Neural cell (in vitro differentiated cells): ENCODE measurements around the gene STXBP2. TPM values are rescaled to one million over a fixed set of nuclear protein-coding genes. Genes with fewer than 3 reads are reported as not detected.

Experiments used
- H2AFZ ChIP-seq: fragments of 200-600, 300-800 bp; sonication (generic), shearing (Covaris generic); 2 replicates; pipeline ENCODE4 v1.6.0; 2014; ENCODE audit warnings: low read depth, mild to moderate bottlenecking, antibody characterized with exemption, low read length, moderate library complexity
- H3F3A ChIP-seq: fragments of 200-600 bp; shearing (Covaris generic); 2 replicates; pipeline ENCODE4 v1.6.1; 2016; ENCODE audit warnings: mild to moderate bottlenecking, moderate library complexity, mixed read lengths, antibody characterized with exemption, low read length; ENCODE audit not compliant: insufficient read depth, poor library complexity, severe bottlenecking
- H3K27ac ChIP-seq: fragments of 200-600, 300-800 bp; sonication (generic), shearing (Covaris generic); 2 replicates; pipeline ENCODE4 v1.5.1; 2014; ENCODE audit warnings: mild to moderate bottlenecking, low read length, moderate library complexity
- H3K27me3 ChIP-seq: fragments of 300-800, 200-600 bp; sonication (generic), shearing (Covaris generic); 2 replicates; pipeline ENCODE4 v1.6.0; 2014; ENCODE audit warnings: mild to moderate bottlenecking, low read depth, low read length, moderate library complexity; ENCODE audit not compliant: insufficient read depth
- H3K36me3 ChIP-seq: fragments of 300-800, 200-600 bp; sonication (generic), shearing (Covaris generic); 2 replicates; pipeline ENCODE4 v1.5.1; 2014; ENCODE audit warnings: mild to moderate bottlenecking, antibody characterized with exemption, low read length, moderate library complexity; ENCODE audit not compliant: insufficient read depth
- H3K4me2 ChIP-seq: fragments of 300-800, 200-600 bp; sonication (generic), shearing (Covaris generic); 2 replicates; pipeline ENCODE4 v1.6.0; 2014; ENCODE audit warnings: mild to moderate bottlenecking, low read length
- H3K4me3 ChIP-seq: fragments of 300-800, 200-600 bp; sonication (generic), shearing (Covaris generic); 2 replicates; pipeline ENCODE4 v1.5.1; 2014; ENCODE audit warnings: mild to moderate bottlenecking, low read length, moderate library complexity
- H3K79me2 ChIP-seq: fragments of 200-600 bp; shearing (Covaris generic); replicated peaks from 2 replicates; pipeline ENCODE4 v1.6.0; 2014; ENCODE audit warnings: mild to moderate bottlenecking, low read length, moderate library complexity; ENCODE audit not compliant: insufficient read depth
- H3K9ac ChIP-seq: fragments of 300-800, 200-600 bp; sonication (generic), shearing (Covaris generic); 2 replicates; pipeline ENCODE4 v1.6.1; 2016; ENCODE audit warnings: mild to moderate bottlenecking, low read length, mixed read lengths
- H3K9me2 ChIP-seq: fragments of 200-600 bp; shearing (Covaris generic); 2 replicates; pipeline ENCODE4 v1.6.1; 2016; ENCODE audit warnings: mild to moderate bottlenecking, low read length, mixed read lengths; ENCODE audit not compliant: insufficient read depth
- H3K9me3 ChIP-seq: fragments of 200-600, 300-800 bp; sonication (generic), shearing (Covaris generic); 2 replicates; pipeline ENCODE4 v1.6.1; 2016; ENCODE audit warnings: mild to moderate bottlenecking, mixed run types, low read length, moderate library complexity, mixed read lengths
- H4K20me1 ChIP-seq: fragments of 200-600 bp; shearing (Covaris generic); 2 replicates; pipeline ENCODE4 v1.6.1; 2016; ENCODE audit warnings: mild to moderate bottlenecking, mixed run types; ENCODE audit not compliant: insufficient read depth
- EP300 ChIP-seq: fragments of 450-650 bp; conservative IDR thresholded peaks from 2 replicates; pipeline ENCODE4 v1.6.1; 2014; ENCODE audit warnings: antibody characterized with exemption, mild to moderate bottlenecking, moderate library complexity; ENCODE audit not compliant: poor library complexity, severe bottlenecking
- EZH2 ChIP-seq: fragments of 200-600, 300-800 bp; shearing (Covaris generic), sonication (generic); IDR thresholded peaks from 2 replicates; pipeline ENCODE4 v1.6.1; 2014; ENCODE audit warnings: antibody characterized with exemption, low read length, borderline replicate concordance, mild to moderate bottlenecking; ENCODE audit not compliant: insufficient read depth, poor library complexity, severe bottlenecking
- MXI1 ChIP-seq: fragments of 450-650 bp; conservative IDR thresholded peaks from 2 replicates; pipeline ENCODE4 v1.6.1; 2014; ENCODE audit warnings: antibody characterized with exemption, mild to moderate bottlenecking; ENCODE audit not compliant: poor library complexity, severe bottlenecking
- POLR2AphosphoS5 ChIP-seq: IDR thresholded peaks from 2 replicates; pipeline ENCODE4 v1.6.1; 2012
- RAD21 ChIP-seq: fragments of 450-650 bp; conservative IDR thresholded peaks from 2 replicates; pipeline ENCODE4 v1.6.1; 2014; ENCODE audit warnings: antibody characterized with exemption, mild to moderate bottlenecking, moderate library complexity
- SMC3 ChIP-seq: fragments of 450-650 bp; conservative IDR thresholded peaks from 2 replicates; pipeline ENCODE4 v1.6.1; 2014; ENCODE audit warnings: antibody characterized with exemption, mild to moderate bottlenecking, moderate library complexity; ENCODE audit not compliant: poor library complexity
- TAF1 ChIP-seq: IDR thresholded peaks from 2 replicates; pipeline ENCODE4 v1.6.1; 2012; ENCODE audit warnings: low read depth
- polyA plus RNA-seq: library from polyadenylated mRNA; depleted of rRNA; stranded (reverse); fragments of >200 nt; gene quantifications from 2 replicates; pipeline ENCODE4 v1.2.3, GENCODE V29; 2014
- TF ChIP-seq, protein P1 (sequence below): IDR thresholded peaks from 2 replicates; pipeline ENCODE4 v1.6.1; 2012; ENCODE audit warnings: borderline replicate concordance
- TF ChIP-seq, protein P2 (sequence below): fragments of 450-650 bp; IDR thresholded peaks from 2 replicates; pipeline ENCODE4 v1.5.1; 2014; ENCODE audit warnings: antibody characterized with exemption, mild to moderate bottlenecking, moderate library complexity; ENCODE audit not compliant: poor library complexity, severe bottlenecking

The STXBP2 gene
- polyA plus RNA-seq, 1 donor from 2014 or later = 1.7 TPM

DNA sequence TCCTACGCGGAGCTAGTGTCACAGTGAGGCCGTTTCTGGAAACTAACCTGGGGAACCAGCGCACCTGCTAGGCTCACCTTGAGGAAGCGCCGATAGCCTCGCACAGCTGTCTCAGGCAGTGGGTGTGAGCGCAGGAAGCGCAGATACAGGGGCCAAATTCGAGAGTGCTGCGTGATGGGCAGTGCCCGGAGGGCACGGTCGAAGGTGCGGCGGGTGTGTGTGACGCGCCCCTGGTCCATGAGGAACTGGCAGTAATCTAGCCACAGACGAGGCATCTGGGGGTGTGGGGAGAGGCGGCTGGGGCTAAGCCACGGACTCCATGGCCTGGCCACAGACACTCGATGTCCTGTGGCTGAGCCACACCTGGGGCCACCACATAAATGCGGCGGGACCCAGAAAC, 9.7 kb upstream of the STXBP2 start:
- Histone ChIP-seq H3K27ac (no peak overlapping the region), H3K4me2 (no peak overlapping the region), H2AFZ (no peak overlapping the region), H4K20me1 (no peaks in the 10 kb centered on the region), H3K27me3 (no peaks in the 10 kb centered on the region), H3K9me3 (no peaks in the 10 kb centered on the region), H3K9me2 (no peaks in the 10 kb centered on the region), H3F3A (no peaks in the 10 kb centered on the region), H3K36me3 (no peaks in the 10 kb centered on the region), H3K4me3 (no peak overlapping the region), H3K9ac (no peak overlapping the region), H3K79me2 (peaks cover 33% of the 10 kb centered on the region)
- TF ChIP-seq, protein P1, sequence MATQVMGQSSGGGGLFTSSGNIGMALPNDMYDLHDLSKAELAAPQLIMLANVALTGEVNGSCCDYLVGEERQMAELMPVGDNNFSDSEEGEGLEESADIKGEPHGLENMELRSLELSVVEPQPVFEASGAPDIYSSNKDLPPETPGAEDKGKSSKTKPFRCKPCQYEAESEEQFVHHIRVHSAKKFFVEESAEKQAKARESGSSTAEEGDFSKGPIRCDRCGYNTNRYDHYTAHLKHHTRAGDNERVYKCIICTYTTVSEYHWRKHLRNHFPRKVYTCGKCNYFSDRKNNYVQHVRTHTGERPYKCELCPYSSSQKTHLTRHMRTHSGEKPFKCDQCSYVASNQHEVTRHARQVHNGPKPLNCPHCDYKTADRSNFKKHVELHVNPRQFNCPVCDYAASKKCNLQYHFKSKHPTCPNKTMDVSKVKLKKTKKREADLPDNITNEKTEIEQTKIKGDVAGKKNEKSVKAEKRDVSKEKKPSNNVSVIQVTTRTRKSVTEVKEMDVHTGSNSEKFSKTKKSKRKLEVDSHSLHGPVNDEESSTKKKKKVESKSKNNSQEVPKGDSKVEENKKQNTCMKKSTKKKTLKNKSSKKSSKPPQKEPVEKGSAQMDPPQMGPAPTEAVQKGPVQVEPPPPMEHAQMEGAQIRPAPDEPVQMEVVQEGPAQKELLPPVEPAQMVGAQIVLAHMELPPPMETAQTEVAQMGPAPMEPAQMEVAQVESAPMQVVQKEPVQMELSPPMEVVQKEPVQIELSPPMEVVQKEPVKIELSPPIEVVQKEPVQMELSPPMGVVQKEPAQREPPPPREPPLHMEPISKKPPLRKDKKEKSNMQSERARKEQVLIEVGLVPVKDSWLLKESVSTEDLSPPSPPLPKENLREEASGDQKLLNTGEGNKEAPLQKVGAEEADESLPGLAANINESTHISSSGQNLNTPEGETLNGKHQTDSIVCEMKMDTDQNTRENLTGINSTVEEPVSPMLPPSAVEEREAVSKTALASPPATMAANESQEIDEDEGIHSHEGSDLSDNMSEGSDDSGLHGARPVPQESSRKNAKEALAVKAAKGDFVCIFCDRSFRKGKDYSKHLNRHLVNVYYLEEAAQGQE = no peak
- TF ChIP-seq RAD21 = no peak
- no peak for TF ChIP-seq SMC3
- TF ChIP-seq, protein P2, sequence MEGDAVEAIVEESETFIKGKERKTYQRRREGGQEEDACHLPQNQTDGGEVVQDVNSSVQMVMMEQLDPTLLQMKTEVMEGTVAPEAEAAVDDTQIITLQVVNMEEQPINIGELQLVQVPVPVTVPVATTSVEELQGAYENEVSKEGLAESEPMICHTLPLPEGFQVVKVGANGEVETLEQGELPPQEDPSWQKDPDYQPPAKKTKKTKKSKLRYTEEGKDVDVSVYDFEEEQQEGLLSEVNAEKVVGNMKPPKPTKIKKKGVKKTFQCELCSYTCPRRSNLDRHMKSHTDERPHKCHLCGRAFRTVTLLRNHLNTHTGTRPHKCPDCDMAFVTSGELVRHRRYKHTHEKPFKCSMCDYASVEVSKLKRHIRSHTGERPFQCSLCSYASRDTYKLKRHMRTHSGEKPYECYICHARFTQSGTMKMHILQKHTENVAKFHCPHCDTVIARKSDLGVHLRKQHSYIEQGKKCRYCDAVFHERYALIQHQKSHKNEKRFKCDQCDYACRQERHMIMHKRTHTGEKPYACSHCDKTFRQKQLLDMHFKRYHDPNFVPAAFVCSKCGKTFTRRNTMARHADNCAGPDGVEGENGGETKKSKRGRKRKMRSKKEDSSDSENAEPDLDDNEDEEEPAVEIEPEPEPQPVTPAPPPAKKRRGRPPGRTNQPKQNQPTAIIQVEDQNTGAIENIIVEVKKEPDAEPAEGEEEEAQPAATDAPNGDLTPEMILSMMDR = no peak
- no peak for TF ChIP-seq EZH2
- no peak for TF ChIP-seq POLR2AphosphoS5
- no peak for TF ChIP-seq EP300
- no peak for TF ChIP-seq TAF1
- TF ChIP-seq MXI1 = no peak

DNA sequence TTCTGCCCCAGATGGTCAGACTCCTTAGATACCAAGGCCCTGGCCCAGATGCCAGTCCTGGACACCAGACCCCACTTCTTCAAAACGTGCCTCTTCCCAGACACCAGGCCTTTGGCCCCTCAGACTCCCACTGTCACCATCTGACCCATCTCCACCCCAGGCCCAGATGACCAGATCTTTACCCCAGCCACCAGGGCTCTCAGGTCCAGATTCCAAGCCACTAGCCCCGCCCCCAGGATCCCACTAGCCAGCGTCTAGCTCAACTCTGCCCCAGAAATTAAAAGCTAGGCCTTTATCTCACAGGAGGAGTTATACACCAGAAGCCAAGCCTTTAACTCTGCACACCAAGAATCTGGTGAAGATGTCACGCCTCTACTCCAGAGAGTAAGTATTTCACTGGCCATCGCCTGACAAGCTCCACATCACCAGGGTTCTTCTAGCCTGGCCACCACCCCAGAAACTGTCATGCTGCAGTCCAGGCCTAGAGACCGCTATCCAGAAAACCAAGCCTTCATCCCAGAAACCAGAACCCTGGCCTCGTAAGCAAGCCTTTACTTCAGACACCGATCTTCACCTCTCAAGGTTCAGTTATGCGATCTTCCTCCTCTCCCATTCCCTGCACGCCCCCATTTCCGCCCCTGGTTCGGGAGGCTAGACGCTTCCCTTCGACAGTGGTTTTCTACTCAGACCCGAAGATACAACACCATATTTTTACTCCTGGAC, 8.2 kb upstream of the STXBP2 start:
- no peaks in the 10 kb centered on the region for H3K9me2 ChIP-seq
- no peaks in the 10 kb centered on the region for H3K27me3 ChIP-seq

More for the DNA sequence above, 8.2 kb upstream of the STXBP2 start:
- peak overlapping the region; percentile 85 for H3K9ac ChIP-seq
- H3F3A ChIP-seq = no peaks in the 10 kb centered on the region
- no peaks in the 10 kb centered on the region for H3K36me3 ChIP-seq
- no peak overlapping the region for H2AFZ ChIP-seq
- H3K9me3 ChIP-seq = no peaks in the 10 kb centered on the region
- peak overlapping the region; percentile 65 for H3K27ac ChIP-seq
- peak overlapping the region; percentile 72 for H3K4me2 ChIP-seq
- no peaks in the 10 kb centered on the region for H4K20me1 ChIP-seq
- peak overlapping the region; percentile 76 for H3K4me3 ChIP-seq
- H3K79me2 ChIP-seq = peaks cover 33% of the 10 kb centered on the region
- TF ChIP-seq EZH2 = no peak
- TF ChIP-seq EP300 = no peak
- TF ChIP-seq, protein P1 = no peak
- no peak for TF ChIP-seq RAD21
- no peak for TF ChIP-seq TAF1
- no peak for TF ChIP-seq POLR2AphosphoS5
- TF ChIP-seq, protein P2 = no peak
- TF ChIP-seq SMC3 = no peak
- TF ChIP-seq MXI1 = no peak
